GM18505 (cell line): ENCODE measurements around the gene AKAP11.

Experiments used
- ATAC-seq: cut with Tn5 transposase; IDR thresholded peaks from one replicate; pipeline ENCODE4 v1.9.1; 2021; ENCODE audit not compliant: unreplicated experiment
- POLR2A ChIP-seq: IDR thresholded peaks from 4 replicates; pipeline ENCODE4 v1.6.1; 2011; ENCODE audit warnings: borderline replicate concordance; ENCODE audit not compliant: insufficient read depth, insufficient read length; ENCODE audit errors: extremely low read depth

Gene AKAP11

GRCh38 chr13:42363941-42364612, 92.1 kb downstream of the AKAP11 start:
- no peak for ATAC-seq
- TF ChIP-seq POLR2A = no peak

- ATAC-seq = no peak
- no peak for TF ChIP-seq POLR2A
Measured at GRCh38 chr13:42364613-42365000, 92.7 kb downstream of the AKAP11 start.

GRCh38 chr13:42367831-42368230, 95.9 kb downstream of the AKAP11 start:
- ATAC-seq = no peak
- no peak for TF ChIP-seq POLR2A

- no peak for ATAC-seq
- no peak for TF ChIP-seq POLR2A
Measured at GRCh38 chr13:42369071-42369797, 97.3 kb downstream of the AKAP11 start.

GRCh38 chr13:42370229-42370628, 98.3 kb downstream of the AKAP11 start:
- no peak for ATAC-seq
- TF ChIP-seq POLR2A = no peak
